ENCODE data around the gene NPPB.

The NPPB gene

GRCh38 chr1:11836955-11837766, 21.6 kb downstream of the NPPB start:
- H3K36me3 Mint-ChIP-seq (ENCODE audit: low read depth) = peaks cover 41% of the 10 kb centered on the region

GRCh38 chr1:11835441-11836225, 23.1 kb downstream of the NPPB start:
- Mint-ChIP-seq H3K27ac (no peak overlapping the region), H3K36me3 (ENCODE audit: low read depth) (peaks cover 30% of the 10 kb centered on the region), H3K4me3 (no peak overlapping the region), H3K27me3 (no peaks in the 10 kb centered on the region), H3K4me1 (ENCODE audit: low read depth) (no peaks in the 10 kb centered on the region), H3K9me3 (no peaks in the 10 kb centered on the region)

More at GRCh38 chr1:11836955-11837766, 21.6 kb downstream of the NPPB start:
- Mint-ChIP-seq H3K27me3 (no peaks in the 10 kb centered on the region), H3K4me1 (ENCODE audit: low read depth) (no peaks in the 10 kb centered on the region), H3K27ac (no peak overlapping the region), H3K4me3 (no peak overlapping the region), H3K9me3 (no peaks in the 10 kb centered on the region)

GRCh38 chr1:11833900-11834299, 24.8 kb downstream of the NPPB start:
- Mint-ChIP-seq H3K27ac (no peak overlapping the region), H3K27me3 (no peaks in the 10 kb centered on the region), H3K4me3 (no peak overlapping the region), H3K4me1 (ENCODE audit: low read depth) (no peaks in the 10 kb centered on the region), H3K9me3 (no peaks in the 10 kb centered on the region), H3K36me3 (ENCODE audit: low read depth) (peaks cover 27% of the 10 kb centered on the region)

- H3K4me1 Mint-ChIP-seq (ENCODE audit: low read depth) = no peaks in the 10 kb centered on the region
- no peak overlapping the region for H3K4me3 Mint-ChIP-seq
- H3K27me3 Mint-ChIP-seq = no peaks in the 10 kb centered on the region
- H3K36me3 Mint-ChIP-seq (ENCODE audit: low read depth) = peaks cover 23% of the 10 kb centered on the region
- H3K27ac Mint-ChIP-seq = no peak overlapping the region
- H3K9me3 Mint-ChIP-seq = no peaks in the 10 kb centered on the region
Measured at GRCh38 chr1:11833497-11833896, 25.2 kb downstream of the NPPB start.

GRCh38 chr1:11831945-11832725, 26.6 kb downstream of the NPPB start:
- no peaks in the 10 kb centered on the region for H3K4me1 Mint-ChIP-seq (ENCODE audit: low read depth)
- no peak overlapping the region for H3K4me3 Mint-ChIP-seq
- H3K36me3 Mint-ChIP-seq (ENCODE audit: low read depth) = peaks cover 29% of the 10 kb centered on the region
- H3K27me3 Mint-ChIP-seq = no peaks in the 10 kb centered on the region
- no peaks in the 10 kb centered on the region for H3K9me3 Mint-ChIP-seq
- H3K27ac Mint-ChIP-seq = no peak overlapping the region

GRCh38 chr1:11828511-11828910, 30.2 kb downstream of the NPPB start:
- Mint-ChIP-seq H3K4me3 (no peak overlapping the region), H3K9me3 (no peaks in the 10 kb centered on the region), H3K27me3 (no peaks in the 10 kb centered on the region), H3K36me3 (ENCODE audit: low read depth) (peaks cover 28% of the 10 kb centered on the region), H3K4me1 (ENCODE audit: low read depth) (no peaks in the 10 kb centered on the region), H3K27ac (no peak overlapping the region)

- Mint-ChIP-seq H3K27ac (no peak overlapping the region), H3K4me3 (no peak overlapping the region), H3K36me3 (ENCODE audit: low read depth) (peaks cover 25% of the 10 kb centered on the region), H3K9me3 (no peaks in the 10 kb centered on the region), H3K27me3 (no peaks in the 10 kb centered on the region), H3K4me1 (ENCODE audit: low read depth) (no peaks in the 10 kb centered on the region)
Measured at GRCh38 chr1:11826946-11827345, 31.8 kb downstream of the NPPB start.

- Mint-ChIP-seq H3K27ac (no peak overlapping the region), H3K9me3 (no peaks in the 10 kb centered on the region), H3K4me1 (ENCODE audit: low read depth) (no peaks in the 10 kb centered on the region), H3K27me3 (no peaks in the 10 kb centered on the region), H3K4me3 (no peak overlapping the region), H3K36me3 (ENCODE audit: low read depth) (peaks cover 30% of the 10 kb centered on the region)
Measured at GRCh38 chr1:11825131-11825530, 33.6 kb downstream of the NPPB start.

GRCh38 chr1:11823366-11824137, 35.2 kb downstream of the NPPB start:
- Mint-ChIP-seq H3K4me1 (ENCODE audit: low read depth) (no peaks in the 10 kb centered on the region), H3K4me3 (no peak overlapping the region), H3K27me3 (no peaks in the 10 kb centered on the region), H3K9me3 (no peaks in the 10 kb centered on the region), H3K36me3 (ENCODE audit: low read depth) (peaks cover 37% of the 10 kb centered on the region), H3K27ac (no peak overlapping the region)

GRCh38 chr1:11822091-11822490, 36.7 kb downstream of the NPPB start:
- Mint-ChIP-seq H3K27ac (no peak overlapping the region), H3K36me3 (ENCODE audit: low read depth) (peaks cover 38% of the 10 kb centered on the region)

GRCh38 chr1:11817192-11817591, 41.6 kb downstream of the NPPB start:
- H3K36me3 Mint-ChIP-seq (ENCODE audit: low read depth) = peaks cover 43% of the 10 kb centered on the region
- no peaks in the 10 kb centered on the region for H3K27me3 Mint-ChIP-seq
- no peaks in the 10 kb centered on the region for H3K4me1 Mint-ChIP-seq (ENCODE audit: low read depth)
- no peaks in the 10 kb centered on the region for H3K9me3 Mint-ChIP-seq
- H3K4me3 Mint-ChIP-seq = no peak overlapping the region
- no peak overlapping the region for H3K27ac Mint-ChIP-seq

More at GRCh38 chr1:11822091-11822490, 36.7 kb downstream of the NPPB start:
- Mint-ChIP-seq H3K4me3 (no peak overlapping the region), H3K27me3 (no peaks in the 10 kb centered on the region), H3K4me1 (ENCODE audit: low read depth) (no peaks in the 10 kb centered on the region), H3K9me3 (no peaks in the 10 kb centered on the region)

GRCh38 chr1:11813021-11813420, 45.7 kb downstream of the NPPB start:
- H3K9me3 Mint-ChIP-seq = no peaks in the 10 kb centered on the region
- H3K36me3 Mint-ChIP-seq (ENCODE audit: low read depth) = peaks cover 50% of the 10 kb centered on the region
- H3K4me1 Mint-ChIP-seq (ENCODE audit: low read depth) = peaks cover 11% of the 10 kb centered on the region
- H3K27ac Mint-ChIP-seq = peak overlapping the region; percentile 12
- no peaks in the 10 kb centered on the region for H3K27me3 Mint-ChIP-seq
- H3K4me3 Mint-ChIP-seq = no peak overlapping the region

Data from stimulated activated naive CD8-positive, alpha-beta T cell treated with anti-CD3 and anti-CD28 coated beads, Interleukin-15, Interleukin-2, amounts not matched to agents 100 ng/mL and 50 ng/mL, for 24 hours (primary cell).